ENCODE results near the gene TRAPPC5. TPM values are rescaled to one million over a fixed set of nuclear protein-coding genes. Genes with fewer than 3 reads are reported as not detected.

TRAPPC5 gene
- polyA plus RNA-seq, 1 donor (not counting 4 experiments of a cell fraction or from before 2014, with no cell fraction given), result 54.8 TPM

GRCh38 chr19:7692417-7693088, 11.9 kb downstream of the TRAPPC5 start:
- dilution Hi-C loops (cut with MboI; ENCODE audit: extremely low pct_ligation_motif_present, low sequenced_read_pairs), result no loop called here
- H3K36me3 ChIP-seq (ENCODE audit: control insufficient read depth in 2 of 2, extremely low read depth in 1 of 2, insufficient read depth in 2 of 2, low read length in 2 of 2), result no peaks in the 10 kb centered on the region
- FAIRE-seq, result no peak

GRCh38 chr19:7694499-7694898, 13.9 kb downstream of the TRAPPC5 start:
- no peak for FAIRE-seq
- Histone ChIP-seq H3K9me3 (ENCODE audit: control insufficient read depth, low read depth, low read length) (peaks cover 3% of the 10 kb centered on the region), H3K9me1 (ENCODE audit: control insufficient read depth, extremely low read depth, insufficient read depth, low read length) (no peaks in the 10 kb centered on the region), H3K27ac (ENCODE audit: control insufficient read depth, insufficient read depth, low read length) (no peak overlapping the region), H3K36me3 (ENCODE audit: control insufficient read depth in 2 of 2, extremely low read depth in 1 of 2, insufficient read depth in 2 of 2, low read length in 2 of 2) (no peaks in the 10 kb centered on the region), H3K9ac (ENCODE audit: control insufficient read depth, extremely low read depth, insufficient read depth, low read length) (no peak overlapping the region), H3K4me1 (ENCODE audit: control insufficient read depth, extremely low read depth, insufficient read depth, low read length) (no peaks in the 10 kb centered on the region), H4K20me1 (ENCODE audit: control insufficient read depth, extremely low read depth, insufficient read depth, low read length) (no peaks in the 10 kb centered on the region), H3K79me2 (ENCODE audit: control insufficient read depth, insufficient read depth, low read length) (no peaks in the 10 kb centered on the region), H2AFZ (ENCODE audit: control insufficient read depth, low read length) (no peak overlapping the region), H3K4me2 (ENCODE audit: control insufficient read depth, extremely low read depth, insufficient read depth, low read depth, low read length) (no peak overlapping the region), H3K27me3 (ENCODE audit: control insufficient read depth, extremely low read depth, insufficient read depth, low read length) (peaks cover 21% of the 10 kb centered on the region), H3K4me3 (ENCODE audit: control insufficient read depth in 2 of 3, extremely low read depth in 1 of 3, insufficient read depth in 2 of 3, low read depth in 1 of 3, low read length in 3 of 3) (no peak overlapping the region)
- TF ChIP-seq EZH2 (IDR thresholded peaks at IDR 0.05; ENCODE audit: low read length) (no peak), CTCF (optimal IDR thresholded peaks at IDR 0.05 in 1 of 3, IDR thresholded peaks at IDR 0.05 in 1 of 3, conservative IDR thresholded peaks at IDR 0.05 in 1 of 3; ENCODE audit: extremely low read depth in 1 of 3, insufficient read depth in 2 of 3, low read length in 3 of 3) (no peak)
- dilution Hi-C loops (cut with MboI; ENCODE audit: extremely low pct_ligation_motif_present, low sequenced_read_pairs), result no loop called here
- DNase-seq (ENCODE audit: low read depth, low spot score), result no peak

More at GRCh38 chr19:7692417-7693088, 11.9 kb downstream of the TRAPPC5 start:
- Histone ChIP-seq H3K27ac (ENCODE audit: control insufficient read depth, insufficient read depth, low read length) (no peak overlapping the region), H2AFZ (ENCODE audit: control insufficient read depth, low read length) (no peak overlapping the region), H3K27me3 (ENCODE audit: control insufficient read depth, extremely low read depth, insufficient read depth, low read length) (peaks cover 3% of the 10 kb centered on the region), H3K4me3 (ENCODE audit: control insufficient read depth in 2 of 3, extremely low read depth in 1 of 3, insufficient read depth in 2 of 3, low read depth in 1 of 3, low read length in 3 of 3) (no peak overlapping the region), H3K9me1 (ENCODE audit: control insufficient read depth, extremely low read depth, insufficient read depth, low read length) (no peaks in the 10 kb centered on the region), H3K79me2 (ENCODE audit: control insufficient read depth, insufficient read depth, low read length) (no peaks in the 10 kb centered on the region), H3K9me3 (ENCODE audit: control insufficient read depth, low read depth, low read length) (peaks cover 3% of the 10 kb centered on the region), H3K4me2 (ENCODE audit: control insufficient read depth, extremely low read depth, insufficient read depth, low read depth, low read length) (no peak overlapping the region), H4K20me1 (ENCODE audit: control insufficient read depth, extremely low read depth, insufficient read depth, low read length) (no peaks in the 10 kb centered on the region), H3K4me1 (ENCODE audit: control insufficient read depth, extremely low read depth, insufficient read depth, low read length) (no peaks in the 10 kb centered on the region), H3K9ac (ENCODE audit: control insufficient read depth, extremely low read depth, insufficient read depth, low read length) (no peak overlapping the region)
- TF ChIP-seq CTCF (optimal IDR thresholded peaks at IDR 0.05 in 1 of 3, IDR thresholded peaks at IDR 0.05 in 1 of 3, conservative IDR thresholded peaks at IDR 0.05 in 1 of 3; ENCODE audit: extremely low read depth in 1 of 3, insufficient read depth in 2 of 3, low read length in 3 of 3), result no peak
- no peak for TF ChIP-seq EZH2 (IDR thresholded peaks at IDR 0.05; ENCODE audit: low read length)
- no peak for DNase-seq (ENCODE audit: low read depth, low spot score)

Measured in keratinocyte (primary cell).